GM18517 (cell line): ENCODE measurements around the gene LCN2.
A peak's percentile ranks its signal among the peaks of the same experiment; 100 is the strongest.
"Not testable (repeated sequence)": the region's sequence is repeated elsewhere in the genome, so short reads cannot be mapped to it uniquely, and the experiment has no call there.

Experiments used
- ATAC-seq: cut with Tn5 transposase; IDR thresholded peaks from one replicate; pipeline ENCODE4 v1.9.1; 2021; ENCODE audit warnings: mild to moderate bottlenecking, moderate library complexity; ENCODE audit not compliant: unreplicated experiment

LCN2 gene

DNA sequence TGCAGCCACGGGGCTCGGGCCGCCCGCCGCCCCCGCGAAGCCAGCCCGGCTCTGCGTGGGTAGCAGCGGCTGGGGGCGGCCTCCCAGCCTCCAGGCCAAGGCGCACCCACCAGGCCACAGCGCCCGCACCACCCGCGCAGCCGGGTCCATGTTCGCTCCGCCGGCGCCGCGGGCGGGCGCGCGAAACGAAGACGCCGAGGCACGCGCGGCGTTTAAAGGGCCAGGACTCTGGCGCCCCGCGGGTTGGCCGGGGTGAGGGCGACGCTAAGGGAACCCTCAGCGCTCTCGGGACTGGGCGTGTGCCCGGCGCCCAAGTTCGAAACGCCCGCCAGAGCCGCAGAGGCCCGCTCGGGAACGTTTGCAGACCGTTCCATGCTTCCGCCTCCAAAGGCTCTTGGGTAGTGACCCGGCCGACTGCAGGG lies 21.7 kb upstream of the LCN2 start, which contains the start of gene PTGES2:
Gene PTGES2 (minus strand): TSS at position 162 of the 422 bp plus-strand sequence. CDS start 12 bp downstream, at position 150.
- peak; percentile 42 for ATAC-seq

DNA sequence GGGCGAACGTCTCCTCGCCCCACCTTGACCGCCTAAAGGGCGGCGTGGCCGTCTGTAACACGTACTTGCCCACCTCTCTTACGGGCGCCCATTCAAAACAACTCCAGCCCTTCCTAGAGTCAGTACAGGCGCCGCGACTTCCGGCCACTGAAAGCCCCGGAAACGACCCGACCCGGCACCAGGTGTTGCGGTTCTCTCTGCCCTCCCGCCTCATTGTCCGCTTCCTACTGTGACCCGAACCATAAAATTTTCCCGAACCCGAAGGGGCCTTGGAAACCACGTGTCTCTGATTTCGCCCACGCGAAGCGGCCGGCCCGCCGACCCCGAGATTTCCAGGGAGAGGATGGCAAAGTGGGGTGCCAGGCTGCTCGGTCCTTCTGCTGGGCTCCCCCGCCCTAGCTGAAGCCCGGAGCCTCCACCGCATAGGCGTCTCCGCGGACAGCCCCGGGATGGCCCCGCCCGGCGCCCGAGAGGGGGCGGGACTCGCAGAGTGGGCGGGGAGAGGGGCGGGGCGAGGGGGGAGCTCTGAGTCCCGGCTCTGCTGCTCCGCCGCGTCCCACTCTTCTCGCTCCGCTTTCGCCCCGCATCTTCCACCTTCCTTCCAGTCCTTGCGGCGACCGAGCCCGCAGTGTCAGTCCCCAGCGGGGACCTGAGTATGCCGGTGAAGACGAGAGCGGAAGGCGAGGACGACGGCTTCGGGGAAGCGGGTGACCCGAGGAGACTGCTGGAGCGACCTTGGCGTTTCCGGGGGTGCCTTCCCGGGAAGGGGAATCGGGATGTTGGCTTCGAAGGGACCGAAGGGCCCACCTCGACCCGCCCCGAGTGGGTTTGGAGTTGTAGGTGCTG lies 21.0 kb upstream of the LCN2 start:
- peak; percentile 66 for ATAC-seq

DNA sequence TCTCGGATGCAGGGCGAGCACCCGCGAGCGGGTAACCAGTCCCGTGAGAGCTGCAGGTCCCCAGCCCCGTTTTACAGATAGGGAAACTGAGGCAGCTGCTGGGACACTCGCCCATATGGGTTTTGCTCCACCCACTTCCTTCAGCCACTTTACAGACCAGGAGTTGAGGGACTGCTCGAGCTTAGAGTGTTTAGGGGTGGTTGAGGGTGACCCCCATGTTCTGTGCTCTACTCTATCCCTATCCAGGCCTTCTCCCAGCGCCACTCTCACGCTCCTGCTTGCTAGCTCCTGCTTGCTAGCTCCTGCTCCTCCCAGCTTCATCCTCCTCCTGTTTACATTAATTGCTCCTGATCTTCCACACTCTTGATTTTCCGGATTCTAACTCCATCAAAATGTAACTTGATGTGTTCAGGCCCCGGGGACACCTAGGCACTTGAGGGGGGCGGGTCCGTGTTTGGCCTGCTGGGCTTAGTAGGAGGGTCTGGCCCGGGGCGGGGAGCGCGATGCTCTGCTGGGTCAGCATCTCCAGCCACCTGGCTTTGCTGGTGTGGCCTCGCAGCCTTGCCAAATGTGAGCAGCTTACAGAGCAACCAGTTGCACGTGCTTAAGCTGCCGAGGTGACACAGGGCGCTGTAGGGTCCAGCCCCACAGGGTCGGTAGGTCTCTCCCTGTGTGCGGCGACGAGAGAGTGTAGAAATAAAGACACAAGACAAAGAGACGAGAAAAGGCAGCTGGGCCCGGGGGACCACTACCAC lies 20.2 kb upstream of the LCN2 start:
- ATAC-seq: no peak

DNA sequence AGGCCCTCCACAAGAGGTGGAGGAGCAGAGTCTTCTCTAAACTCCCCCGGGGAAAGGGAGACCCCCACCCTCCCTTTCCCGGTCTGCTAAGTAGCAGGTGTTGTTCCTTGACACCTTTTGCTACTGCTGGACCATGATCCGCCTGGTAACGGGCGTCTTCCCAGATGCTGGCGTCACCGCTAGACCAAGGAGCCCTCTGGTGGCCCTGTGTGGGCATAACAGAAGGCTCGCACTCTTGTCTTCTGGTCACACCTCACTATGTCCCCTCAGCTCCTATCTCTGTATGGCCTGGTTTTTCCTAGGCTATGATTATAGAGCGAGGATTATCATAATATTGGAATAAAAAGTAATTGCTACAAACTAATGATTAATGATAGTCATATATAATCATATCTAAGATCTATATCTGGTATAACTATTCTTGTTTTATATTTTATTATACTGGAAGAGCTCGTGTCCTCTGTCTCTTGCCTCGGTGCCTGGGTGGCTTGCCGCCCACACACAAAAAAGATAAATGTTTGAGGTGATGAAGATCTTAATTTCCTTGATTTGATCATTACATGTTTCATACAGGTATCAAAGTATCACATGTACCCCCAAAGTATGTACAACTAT lies 19.2 kb upstream of the LCN2 start:
- not testable (repeated sequence) for ATAC-seq

DNA sequence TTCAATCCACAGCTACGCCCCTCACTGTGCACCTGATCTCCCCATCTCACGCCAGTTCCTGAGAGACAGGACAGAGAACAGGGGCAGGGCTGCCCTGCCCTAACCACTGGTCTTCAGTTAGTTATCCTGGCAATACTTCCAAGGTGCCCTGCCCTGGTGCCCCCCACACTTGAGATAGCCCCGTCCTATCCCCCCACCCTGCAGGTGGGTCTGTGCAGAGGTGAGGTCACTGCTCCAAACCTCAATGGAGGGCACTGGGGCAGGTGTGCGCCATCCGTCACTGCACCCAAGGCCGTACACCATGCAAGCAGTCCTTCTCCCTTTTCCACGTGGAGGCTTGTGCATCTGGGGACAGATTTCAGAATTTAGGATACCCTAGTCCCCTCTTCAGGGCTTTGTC lies 18.6 kb upstream of the LCN2 start:
- ATAC-seq: not testable (repeated sequence)

DNA sequence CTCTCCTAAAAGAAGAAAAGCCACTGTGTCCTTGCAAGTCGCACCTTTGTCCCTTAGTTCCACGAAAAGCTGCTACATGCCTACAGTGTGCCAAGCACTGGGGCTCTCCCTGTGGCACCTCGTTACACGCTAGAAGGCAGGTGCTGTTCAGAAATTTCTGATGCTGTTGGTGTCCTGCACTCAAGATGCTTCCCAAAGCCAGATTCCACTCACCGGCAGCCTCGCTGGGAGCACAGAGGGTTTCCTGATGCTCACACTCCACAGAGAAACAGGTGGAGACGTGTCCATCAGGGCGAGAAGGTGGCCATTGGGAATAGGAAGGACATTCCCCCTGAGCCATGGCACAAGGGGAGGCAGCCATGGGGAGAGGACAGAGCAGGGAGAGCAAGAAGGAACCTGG lies 17.9 kb upstream of the LCN2 start:
- ATAC-seq: not testable (repeated sequence)

DNA sequence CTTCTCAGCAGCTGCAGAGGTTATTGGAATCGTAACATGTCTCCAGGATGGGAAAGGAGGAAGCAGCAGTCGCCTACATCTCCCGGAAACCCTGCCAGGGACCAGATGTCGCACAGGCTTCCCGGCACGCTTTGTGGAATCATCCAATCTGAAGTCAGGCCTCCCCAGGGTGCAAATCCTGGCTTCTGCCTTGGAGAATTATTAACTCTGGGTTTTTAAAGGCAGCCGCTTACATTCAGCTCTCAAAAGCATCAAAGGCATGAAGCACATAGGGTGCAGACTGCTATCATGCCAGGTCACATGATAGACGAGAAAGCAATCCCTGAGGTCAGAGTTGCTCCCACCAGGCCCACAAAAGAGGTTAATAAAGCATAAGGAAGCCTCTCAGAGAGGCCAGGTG lies 17.1 kb upstream of the LCN2 start:
- ATAC-seq: not testable (repeated sequence)

DNA sequence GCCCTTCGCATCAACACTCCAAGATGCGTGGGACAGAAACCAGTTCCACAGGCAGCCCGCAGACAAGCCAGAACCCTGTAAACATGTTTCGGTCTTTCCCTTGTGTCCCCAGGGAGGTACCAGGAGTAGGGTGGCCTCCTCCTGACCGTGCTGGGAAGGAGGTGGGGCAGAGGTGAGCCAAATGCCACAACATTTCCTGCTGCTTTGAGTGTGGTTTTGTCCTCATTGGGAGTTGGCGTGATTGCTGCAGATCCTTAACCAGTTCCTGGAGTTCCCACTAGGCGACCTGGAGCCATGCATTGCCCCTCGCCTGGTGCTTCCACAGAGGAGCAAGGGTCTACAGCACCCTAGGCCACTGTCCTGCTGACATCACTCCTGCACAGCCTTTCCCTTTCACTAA lies 13.7 kb upstream of the LCN2 start:
- not testable (repeated sequence) for ATAC-seq

DNA sequence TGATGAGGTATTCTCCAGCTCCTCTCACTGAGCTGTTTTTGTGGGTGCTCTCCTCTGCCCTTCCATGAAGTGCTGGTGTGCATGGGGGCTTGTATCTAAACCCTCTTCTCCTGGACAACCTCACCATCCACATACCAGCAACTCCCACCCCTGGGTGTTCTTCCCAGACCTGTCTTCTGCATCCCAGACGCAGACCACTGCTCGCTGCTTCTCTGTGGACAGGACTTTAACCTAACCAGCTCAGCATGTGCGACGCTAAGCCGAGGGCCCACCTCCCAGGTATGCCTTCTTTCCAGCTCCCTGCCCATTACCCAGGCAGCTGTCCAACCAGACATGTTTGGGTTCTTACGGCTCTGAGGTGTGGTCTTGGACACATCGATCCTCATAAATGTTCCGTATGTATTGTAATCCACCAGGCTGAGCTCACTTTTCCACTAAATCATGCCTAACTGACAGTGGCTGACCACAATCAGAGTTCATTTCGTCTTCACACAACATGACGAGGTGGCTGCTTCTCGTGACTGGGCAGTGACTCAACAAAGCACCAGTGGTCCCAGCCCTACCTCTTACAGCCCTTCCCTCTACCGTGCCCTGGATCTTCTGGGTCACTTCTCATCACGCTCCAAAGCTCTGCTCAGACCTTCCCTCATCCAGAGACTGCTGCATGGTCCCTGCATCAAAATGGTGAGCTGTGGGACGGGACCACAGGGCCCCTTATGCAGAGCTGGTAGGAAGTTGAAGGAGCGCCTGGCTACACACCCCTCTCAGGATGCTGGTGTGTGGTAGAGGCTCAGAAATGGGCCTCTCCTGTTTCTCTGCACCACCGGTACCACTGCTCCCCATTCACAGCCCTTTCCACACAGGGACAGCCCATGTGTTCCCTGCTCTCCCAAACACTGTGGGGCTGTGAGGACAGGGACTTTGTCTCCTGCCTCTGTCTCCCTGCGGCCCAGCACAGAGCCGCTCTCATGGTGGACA lies 12.1 kb upstream of the LCN2 start:
- ATAC-seq: no peak

DNA sequence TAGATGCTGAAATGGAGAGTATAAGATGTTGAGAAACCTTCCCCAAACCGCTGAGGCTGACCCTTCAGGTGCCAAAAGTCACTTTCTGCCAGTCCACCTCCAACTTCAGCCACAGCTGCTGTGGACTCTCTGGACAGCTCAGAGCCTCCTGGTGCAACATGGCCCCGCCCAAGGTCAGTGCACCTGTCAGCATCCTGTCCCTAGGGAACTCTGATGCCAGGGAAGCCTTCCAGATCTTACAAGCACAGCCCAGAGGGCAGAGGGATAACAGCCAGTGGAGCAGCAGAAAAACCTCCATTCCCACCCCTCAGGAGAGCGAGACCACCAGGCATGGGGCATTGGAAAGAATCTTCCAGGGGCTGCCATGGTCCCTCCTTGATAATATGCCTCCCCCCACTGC lies 11.3 kb upstream of the LCN2 start:
- no peak for ATAC-seq

DNA sequence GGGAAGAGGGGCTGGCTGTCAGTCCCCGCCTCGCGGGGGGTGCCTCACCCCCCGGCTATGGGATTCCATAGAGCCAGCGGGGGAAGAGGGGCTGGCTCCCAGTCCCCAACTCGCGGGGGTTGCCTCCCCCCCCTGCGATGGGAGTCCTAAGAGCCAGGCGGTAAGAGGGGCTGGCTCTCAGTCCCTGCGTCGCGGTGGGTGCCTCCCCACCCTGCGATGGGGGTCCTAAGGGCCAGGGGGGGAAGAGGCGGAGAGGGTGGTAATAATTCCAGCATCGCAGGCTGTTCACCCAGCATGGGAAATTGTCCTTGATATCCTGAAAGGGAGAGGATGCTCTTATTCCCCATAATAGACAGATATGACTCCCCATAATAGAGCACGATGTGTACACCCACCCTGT lies 9.6 kb upstream of the LCN2 start:
- no peak for ATAC-seq

DNA sequence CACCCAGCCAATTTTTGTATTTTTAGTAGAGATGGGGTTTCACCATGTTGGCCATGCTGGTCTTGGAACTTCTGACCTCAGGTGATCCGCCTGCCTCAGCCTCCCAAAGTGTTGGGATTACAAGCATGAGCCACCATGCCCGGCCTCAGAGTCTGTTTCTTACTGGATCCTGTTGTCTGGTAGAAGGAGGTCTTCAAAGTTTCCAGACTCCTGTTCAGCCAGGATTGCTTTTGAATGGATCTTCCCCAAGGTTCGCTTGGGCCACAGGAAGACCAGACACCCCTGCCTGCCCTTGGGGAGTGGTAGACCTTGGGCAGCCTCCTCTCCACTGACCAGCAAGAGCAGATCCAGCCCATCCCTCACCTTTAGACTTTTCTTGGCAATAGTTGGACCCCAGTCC lies 7.6 kb upstream of the LCN2 start:
- ATAC-seq: no peak

DNA sequence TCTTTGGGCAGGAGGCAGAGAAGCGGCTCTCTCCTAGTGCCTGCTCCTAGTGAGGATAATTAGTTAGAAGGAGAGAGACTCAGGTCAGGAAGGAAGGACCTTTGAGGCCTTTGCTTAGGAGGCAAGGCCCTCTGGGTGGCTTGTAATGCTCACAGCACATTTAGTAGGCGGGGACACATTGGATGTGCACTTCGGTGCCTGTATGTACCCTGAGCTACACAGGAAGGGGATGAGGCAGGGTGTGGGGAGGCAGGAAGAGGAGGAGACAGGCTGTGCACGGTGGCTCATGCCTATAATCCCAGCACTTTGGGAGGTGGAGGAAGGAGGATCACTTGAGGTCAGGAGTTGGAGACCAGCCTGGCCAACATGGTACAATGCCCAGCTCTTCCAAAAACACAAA lies 7.2 kb upstream of the LCN2 start:
- no peak for ATAC-seq

DNA sequence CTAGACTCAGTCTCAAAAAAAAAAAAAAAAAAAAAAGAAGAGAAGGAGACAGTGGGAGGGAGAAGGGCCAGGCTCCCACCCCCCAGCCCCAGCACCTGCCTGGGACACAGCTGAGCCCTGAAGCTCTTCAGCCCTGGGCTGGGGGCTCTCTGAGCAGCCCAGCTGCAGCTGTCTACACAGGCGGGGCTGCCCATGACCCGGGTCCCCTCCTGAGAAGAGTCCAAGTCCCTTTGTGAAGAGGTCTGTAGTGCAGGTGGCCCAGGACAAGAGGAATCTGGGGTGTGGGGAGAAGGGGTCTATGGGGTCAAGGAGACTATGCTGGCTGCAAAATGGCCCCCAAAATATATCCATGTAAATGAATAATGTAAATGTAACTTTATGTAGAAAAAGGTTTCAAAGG lies 6.7 kb upstream of the LCN2 start:
- ATAC-seq: no peak

DNA sequence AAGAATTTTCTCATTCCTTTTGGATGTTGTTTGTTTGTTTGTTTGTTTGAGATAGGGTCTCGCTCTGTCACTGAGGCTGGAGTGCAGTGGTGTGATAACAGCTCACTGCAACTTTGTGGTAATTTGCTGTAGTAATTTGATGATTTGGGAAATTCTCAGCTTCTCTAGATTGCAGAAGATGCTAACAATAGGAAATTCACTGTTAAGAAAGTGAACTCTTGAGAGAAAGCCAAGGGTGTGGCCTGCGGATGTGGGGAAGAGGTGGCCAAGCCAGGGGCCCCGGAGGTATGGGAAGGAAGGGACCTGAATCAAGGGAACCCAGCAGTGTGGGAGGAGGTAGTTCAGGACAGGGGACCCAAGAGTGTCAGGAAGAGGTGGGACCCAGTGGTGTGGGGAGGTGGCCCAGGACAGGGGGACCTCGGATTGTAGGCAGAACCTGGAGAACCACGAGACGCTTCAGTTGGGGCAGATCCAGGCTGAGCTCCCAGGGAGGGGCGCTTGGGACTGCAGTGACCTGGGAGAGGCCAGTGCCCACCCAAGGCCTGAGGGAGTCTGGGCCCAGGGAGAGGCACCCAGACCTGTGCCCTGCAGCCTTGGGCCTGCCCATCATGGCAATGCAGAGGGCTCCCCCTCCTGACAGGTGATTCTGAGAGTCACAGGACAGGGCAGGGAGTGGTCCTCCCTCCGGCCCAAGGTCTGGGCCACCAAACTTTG lies 5.6 kb upstream of the LCN2 start:
- no peak for ATAC-seq

DNA sequence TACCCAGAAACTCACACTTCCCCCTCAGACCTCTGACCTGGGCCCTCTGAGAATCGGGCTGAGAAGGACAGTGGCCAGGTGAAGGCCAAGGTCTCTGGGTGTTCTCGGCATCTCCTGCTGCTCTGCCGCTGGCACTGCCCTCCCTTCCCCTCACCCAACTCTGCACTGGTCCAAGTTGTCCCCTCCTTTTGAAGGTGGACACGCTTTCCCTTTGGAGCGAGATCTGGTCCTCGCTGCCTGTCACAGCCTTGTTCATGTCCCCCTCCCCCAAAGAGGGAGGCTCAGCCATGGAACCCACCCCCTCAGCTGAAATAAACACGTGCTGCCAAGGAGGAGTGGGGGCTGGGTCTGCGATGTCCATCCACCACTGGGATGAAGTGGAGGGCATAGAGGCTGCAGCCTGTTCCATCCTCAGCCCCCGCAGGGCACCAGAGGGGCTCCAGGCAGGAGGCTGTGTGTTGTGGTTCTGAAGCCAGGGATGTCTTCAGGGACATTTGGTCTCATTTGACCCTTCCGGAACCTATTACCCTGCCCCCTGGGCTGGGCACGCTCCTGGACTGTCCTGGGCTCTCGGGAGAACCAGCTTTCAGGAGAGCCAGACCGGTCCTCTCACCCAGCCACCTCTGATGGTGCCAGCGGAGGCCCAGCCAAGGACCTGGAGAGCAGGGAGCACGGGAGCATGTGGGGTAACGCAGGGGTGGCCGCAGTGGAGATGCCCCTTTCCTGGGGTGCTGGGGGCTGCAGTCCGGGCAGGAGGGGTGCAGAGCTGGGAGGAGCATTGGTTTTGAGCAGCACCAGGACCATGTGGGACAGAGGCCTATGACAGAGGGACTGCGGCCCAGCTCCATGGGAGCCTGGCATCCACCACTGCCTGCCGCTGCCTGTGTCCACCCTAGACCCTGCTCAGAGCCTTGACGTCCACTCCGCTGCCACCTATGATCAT lies 4.7 kb upstream of the LCN2 start:
- ATAC-seq: no peak

DNA sequence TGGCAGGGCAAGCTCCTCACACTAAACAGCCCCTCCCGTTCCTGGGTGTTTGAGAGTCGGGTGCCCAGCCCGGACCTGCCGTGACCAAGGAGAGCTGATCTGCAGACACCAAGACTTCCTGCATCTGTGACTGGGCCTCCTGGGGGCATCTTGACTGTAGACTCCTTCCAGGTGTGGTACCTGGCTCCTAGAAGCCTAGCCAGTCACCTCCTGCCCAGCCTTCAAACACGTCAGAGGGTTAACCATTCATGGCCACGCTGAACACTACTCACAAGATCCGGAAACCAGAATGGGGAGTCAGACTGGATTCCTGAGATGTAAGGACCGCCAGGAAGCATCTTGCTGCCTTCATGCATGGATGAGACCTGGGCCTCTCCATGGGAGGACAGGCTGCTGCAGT lies 3.7 kb upstream of the LCN2 start:
- no peak for ATAC-seq

DNA sequence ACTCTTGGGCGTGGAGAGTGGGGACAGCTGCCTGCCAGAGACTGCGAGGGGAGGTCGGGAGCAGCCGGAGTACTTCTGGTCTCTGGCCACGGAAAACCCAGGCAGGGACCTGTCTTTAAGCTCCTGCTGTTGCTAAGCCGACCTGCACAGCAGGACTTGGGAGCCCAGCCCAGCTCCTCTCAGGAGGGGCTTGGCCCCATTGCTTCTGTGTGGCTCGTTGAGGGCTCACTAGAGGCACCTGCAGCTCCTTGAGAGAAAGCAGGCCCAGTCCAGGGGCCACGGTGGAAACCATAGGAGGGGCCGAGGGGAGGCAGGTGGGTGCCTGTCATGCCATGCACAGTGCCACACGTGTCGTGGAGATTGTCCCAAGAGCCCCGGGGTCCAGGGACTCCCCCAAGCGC lies 3.3 kb upstream of the LCN2 start:
- no peak for ATAC-seq

DNA sequence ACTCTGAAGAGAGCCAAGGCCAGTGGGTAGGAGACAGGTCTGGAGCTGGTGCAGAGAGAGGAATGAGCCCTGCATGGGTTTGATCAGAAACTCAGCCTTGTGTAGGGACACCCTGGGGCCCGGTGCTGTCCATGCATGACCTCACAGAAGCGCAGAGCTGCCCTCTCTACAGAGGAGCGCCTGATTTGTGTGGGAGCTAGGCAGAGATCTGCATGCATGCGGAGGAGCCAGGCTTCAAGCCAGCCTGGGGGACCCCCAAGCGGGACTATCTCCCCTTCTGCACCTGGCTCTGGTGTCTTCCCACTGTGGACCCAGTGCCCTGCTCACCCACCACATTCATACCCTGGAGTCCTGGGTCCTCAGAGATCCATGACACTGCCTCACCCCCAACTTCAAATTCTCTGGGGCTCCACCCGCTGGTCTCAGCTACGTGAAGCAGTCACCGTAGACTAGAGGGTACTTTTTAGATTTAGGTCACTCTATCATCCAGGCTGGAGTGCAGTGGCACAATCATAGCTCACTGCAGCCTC lies 2.6 kb upstream of the LCN2 start:
- no peak for ATAC-seq
